ENCODE data around the gene ANAPC1. TPM values are rescaled to one million over a fixed set of nuclear protein-coding genes. Genes with fewer than 3 reads are reported as not detected.
"Not testable (repeated sequence)": the region's sequence is repeated elsewhere in the genome, so short reads cannot be mapped to it uniquely, and the experiment has no call there.

The ANAPC1 gene
- polyA plus RNA-seq, 1 of the 3 experiments (the other 2 are of a cell fraction): 16.0 TPM

GRCh38 chr2:111725742-111726141 lies 158.3 kb downstream of the ANAPC1 start:
- H3K36me3 ChIP-seq (replicated peaks in 1 of 2; ENCODE audit: control insufficient read depth in 1 of 2, insufficient read depth in 2 of 2, low read length in 1 of 2); H3K4me2 ChIP-seq; H4K20me1 ChIP-seq (ENCODE audit: insufficient read depth); POLR2A ChIA-PET; H3K27ac ChIP-seq (ENCODE audit: low read depth in 2 of 2, low read length in 1 of 2); H3K4me3 ChIP-seq (ENCODE audit: low read depth in 2 of 2, low read length in 1 of 2); H3K9ac ChIP-seq; H3K79me2 ChIP-seq (ENCODE audit: insufficient read depth); H2AFZ ChIP-seq (ENCODE audit: low read depth); CTCF ChIA-PET; H3K4me1 ChIP-seq (ENCODE audit: control insufficient read depth in 1 of 2, insufficient read depth in 2 of 2, low read depth in 1 of 2, low read length in 1 of 2); H3F3A ChIP-seq (replicated peaks; ENCODE audit: insufficient read depth); H3K27me3 ChIP-seq (ENCODE audit: insufficient read depth); H3K9me3 ChIP-seq; H3K9me2 ChIP-seq: not testable (repeated sequence)
- TF ChIP-seq, protein P1, sequence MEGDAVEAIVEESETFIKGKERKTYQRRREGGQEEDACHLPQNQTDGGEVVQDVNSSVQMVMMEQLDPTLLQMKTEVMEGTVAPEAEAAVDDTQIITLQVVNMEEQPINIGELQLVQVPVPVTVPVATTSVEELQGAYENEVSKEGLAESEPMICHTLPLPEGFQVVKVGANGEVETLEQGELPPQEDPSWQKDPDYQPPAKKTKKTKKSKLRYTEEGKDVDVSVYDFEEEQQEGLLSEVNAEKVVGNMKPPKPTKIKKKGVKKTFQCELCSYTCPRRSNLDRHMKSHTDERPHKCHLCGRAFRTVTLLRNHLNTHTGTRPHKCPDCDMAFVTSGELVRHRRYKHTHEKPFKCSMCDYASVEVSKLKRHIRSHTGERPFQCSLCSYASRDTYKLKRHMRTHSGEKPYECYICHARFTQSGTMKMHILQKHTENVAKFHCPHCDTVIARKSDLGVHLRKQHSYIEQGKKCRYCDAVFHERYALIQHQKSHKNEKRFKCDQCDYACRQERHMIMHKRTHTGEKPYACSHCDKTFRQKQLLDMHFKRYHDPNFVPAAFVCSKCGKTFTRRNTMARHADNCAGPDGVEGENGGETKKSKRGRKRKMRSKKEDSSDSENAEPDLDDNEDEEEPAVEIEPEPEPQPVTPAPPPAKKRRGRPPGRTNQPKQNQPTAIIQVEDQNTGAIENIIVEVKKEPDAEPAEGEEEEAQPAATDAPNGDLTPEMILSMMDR (IDR thresholded peaks at IDR 0.05): 0 out of 2 replicates have a peak, but pooled peaks have one; percentile 14
- TF ChIP-seq SMC3 (IDR thresholded peaks at IDR 0.05; ENCODE audit: low read depth, low read length) (peak; percentile 57), RAD21 (IDR thresholded peaks at IDR 0.05; ENCODE audit: low read length) (peak; percentile 62)
- DNase-seq: peak; percentile 36
- WGBS (ENCODE audit: low lambda C conversion rate): 79% methylated on average over 5 of the region's 6 CpGs

DNA sequence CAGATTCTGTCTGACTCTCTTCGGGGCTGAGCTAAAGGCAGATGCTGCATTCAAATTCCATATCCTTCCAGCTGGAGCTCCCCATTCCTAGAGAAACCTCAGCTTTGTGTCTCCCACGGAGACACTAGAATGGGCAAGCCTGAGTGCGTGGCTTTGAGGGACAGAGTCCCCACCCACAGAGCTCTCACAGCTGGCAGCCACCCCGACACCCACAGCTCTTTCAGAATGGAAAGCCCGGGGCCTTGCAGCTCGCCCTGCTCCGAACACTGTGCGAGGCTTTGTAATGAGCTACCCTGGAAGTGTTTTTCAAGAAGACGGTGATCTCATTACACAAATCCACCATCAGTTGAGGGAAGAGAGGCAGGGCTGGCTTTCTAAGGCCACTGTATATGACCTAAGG lies 164.4 kb downstream of the ANAPC1 start:
- H3K4me2 ChIP-seq; H2AFZ ChIP-seq (ENCODE audit: low read depth); H3K4me3 ChIP-seq (ENCODE audit: low read depth in 2 of 2, low read length in 1 of 2); H3K9me3 ChIP-seq; H4K20me1 ChIP-seq (ENCODE audit: insufficient read depth); H3K27me3 ChIP-seq (ENCODE audit: insufficient read depth); H3K9me2 ChIP-seq; H3K9ac ChIP-seq; H3F3A ChIP-seq (replicated peaks; ENCODE audit: insufficient read depth); H3K79me2 ChIP-seq (ENCODE audit: insufficient read depth); H3K27ac ChIP-seq (ENCODE audit: low read depth in 2 of 2, low read length in 1 of 2); H3K36me3 ChIP-seq (replicated peaks in 1 of 2; ENCODE audit: control insufficient read depth in 1 of 2, insufficient read depth in 2 of 2, low read length in 1 of 2); DNase-seq; H3K4me1 ChIP-seq (ENCODE audit: control insufficient read depth in 1 of 2, insufficient read depth in 2 of 2, low read depth in 1 of 2, low read length in 1 of 2); POLR2A ChIA-PET: not testable (repeated sequence)
- 71% methylated on average over 1 of the region's 9 CpGs for WGBS (ENCODE audit: low lambda C conversion rate)
- CTCF ChIA-PET: interaction anchor here (0.7 kb wide), 1 partner anchor 39 kb away, joined by 3 read pairs; no protein-coding TSS in a partner anchor

Small RNA genes within 50 kb of the gene (small RNA-seq; reads per million reads assigned to genes)
- 0 reads per million in 7 experiments for gene MIR4771-2
- 0 reads per million in 7 experiments for gene RN7SL297P

Other genes with a start within 250 kb of the ANAPC1 start
- 9.6 and 12.4 TPM in 2 replicates for gene MERTK, start 14.4 kb upstream of the ANAPC1 start, polyA plus RNA-seq (2012; rRNA removed)
- 7.9 and 11.3 TPM in 2 replicates for gene TMEM87B, start 171.1 kb upstream of the ANAPC1 start, polyA plus RNA-seq (2012; rRNA removed)

Measured in SK-N-SH (cell line).